ENCODE measurements around the gene THAP11.

THAP11 gene

GRCh38 chr16:67841816-67842508, at the start of gene THAP11:
Gene THAP11 (plus strand): TSS chr16:67842320. CDS start chr16:67842555, 235 bp downstream.
- Histone ChIP-seq H3K4me3 (ENCODE audit: severe bottlenecking) (peak within 1 kb of the TSS; percentile 99), H3K36me3 (ENCODE audit: low read depth) (peaks cover 9% of the 10 kb centered on the region), H3K27ac (ENCODE audit: poor library complexity, severe bottlenecking) (peak within 1 kb of the TSS; percentile 74), H3K27me3 (ENCODE audit: insufficient read depth, poor library complexity, severe bottlenecking) (no peaks in the 10 kb centered on the region), H3K9me3 (ENCODE audit: severe bottlenecking) (no peaks in the 10 kb centered on the region), H3K4me1 (ENCODE audit: insufficient read depth, poor library complexity, severe bottlenecking) (peaks cover 11% of the 10 kb centered on the region)
- peak; percentile 46 for ATAC-seq (ENCODE audit: low read depth)
- TF ChIP-seq CTCF (IDR thresholded peaks at IDR 0.05; ENCODE audit: poor library complexity, severe bottlenecking): peak; percentile 91
- DNase-seq (ENCODE audit: low spot score): peak; percentile 93

- Histone ChIP-seq H3K4me1 (ENCODE audit: insufficient read depth, poor library complexity, severe bottlenecking) (no peaks in the 10 kb centered on the region), H3K27me3 (ENCODE audit: insufficient read depth, poor library complexity, severe bottlenecking) (no peaks in the 10 kb centered on the region), H3K9me3 (ENCODE audit: severe bottlenecking) (no peaks in the 10 kb centered on the region), H3K36me3 (ENCODE audit: low read depth) (peaks cover 7% of the 10 kb centered on the region), H3K27ac (ENCODE audit: poor library complexity, severe bottlenecking) (no peak overlapping the region), H3K4me3 (ENCODE audit: severe bottlenecking) (no peak overlapping the region)
- ATAC-seq (ENCODE audit: low read depth) (no peak), DNase-seq (ENCODE audit: low spot score) (no peak)
- no peak for TF ChIP-seq CTCF (IDR thresholded peaks at IDR 0.05; ENCODE audit: poor library complexity, severe bottlenecking)
Observed at GRCh38 chr16:67796099-67796718, 45.9 kb upstream of the THAP11 start.

DNA sequence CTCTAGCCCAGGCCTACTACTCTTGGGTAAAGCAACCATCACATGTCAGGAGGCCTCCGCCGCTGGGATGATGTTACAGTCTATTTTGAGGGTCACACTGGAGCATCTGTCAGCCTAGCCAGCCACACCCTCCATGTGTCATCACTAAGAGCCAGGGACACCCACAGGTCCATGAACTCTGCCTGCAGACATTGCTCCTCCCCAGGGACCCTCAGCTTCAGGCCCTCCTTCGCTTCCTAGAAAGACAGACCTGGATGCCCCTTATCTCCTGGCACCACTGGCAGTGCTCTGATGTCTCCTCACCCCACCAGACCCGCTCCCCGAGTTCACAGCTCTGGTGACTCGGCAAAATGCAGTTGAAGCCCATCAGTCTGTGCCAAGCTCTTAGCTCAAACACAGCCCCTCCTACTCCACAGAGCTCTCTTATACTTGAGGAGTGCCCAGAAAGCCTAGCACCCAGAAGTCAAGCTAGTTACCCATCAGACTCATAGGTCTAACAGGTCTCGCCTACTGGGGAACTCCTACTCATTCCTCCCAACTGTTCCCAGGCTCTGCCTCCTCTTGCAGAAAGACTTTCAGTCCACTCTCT, 41.7 kb upstream of the THAP11 start:
- Histone ChIP-seq H3K9me3 (ENCODE audit: severe bottlenecking) (no peaks in the 10 kb centered on the region), H3K27me3 (ENCODE audit: insufficient read depth, poor library complexity, severe bottlenecking) (no peaks in the 10 kb centered on the region), H3K36me3 (ENCODE audit: low read depth) (peaks cover 32% of the 10 kb centered on the region), H3K4me3 (ENCODE audit: severe bottlenecking) (no peak overlapping the region), H3K27ac (ENCODE audit: poor library complexity, severe bottlenecking) (no peak overlapping the region), H3K4me1 (ENCODE audit: insufficient read depth, poor library complexity, severe bottlenecking) (no peaks in the 10 kb centered on the region)
- no peak for DNase-seq (ENCODE audit: low spot score)
- no peak for TF ChIP-seq CTCF (IDR thresholded peaks at IDR 0.05; ENCODE audit: poor library complexity, severe bottlenecking)
- ATAC-seq (ENCODE audit: low read depth): no peak

DNA sequence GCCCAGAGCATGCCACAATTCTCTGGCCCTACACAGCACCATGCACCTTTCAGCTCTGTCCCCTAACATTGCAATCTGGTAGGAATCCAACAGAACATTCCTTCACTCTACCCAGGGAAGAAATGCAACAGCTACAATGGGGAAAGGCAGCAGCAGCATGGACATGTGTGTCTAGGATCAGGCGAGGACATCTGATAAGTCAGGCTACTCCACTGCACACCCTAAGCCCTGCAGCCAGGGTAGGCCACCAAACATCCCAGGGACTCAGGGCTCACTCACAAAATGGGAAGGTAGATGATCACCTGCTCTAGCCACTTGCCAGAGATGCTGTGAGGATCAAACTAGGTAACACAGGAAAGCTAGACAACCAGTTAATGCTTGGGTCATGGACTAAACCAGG, 40.9 kb upstream of the THAP11 start:
- DNase-seq (ENCODE audit: low spot score) (no peak), ATAC-seq (ENCODE audit: low read depth) (no peak)
- H3K27ac ChIP-seq (ENCODE audit: poor library complexity, severe bottlenecking): no peak overlapping the region
- H3K4me1 ChIP-seq (ENCODE audit: insufficient read depth, poor library complexity, severe bottlenecking): no peaks in the 10 kb centered on the region
- peaks cover 32% of the 10 kb centered on the region for H3K36me3 ChIP-seq (ENCODE audit: low read depth)
- TF ChIP-seq CTCF (IDR thresholded peaks at IDR 0.05; ENCODE audit: poor library complexity, severe bottlenecking): no peak
- H3K9me3 ChIP-seq (ENCODE audit: severe bottlenecking): no peaks in the 10 kb centered on the region
- H3K27me3 ChIP-seq (ENCODE audit: insufficient read depth, poor library complexity, severe bottlenecking): no peaks in the 10 kb centered on the region
- H3K4me3 ChIP-seq (ENCODE audit: severe bottlenecking): no peak overlapping the region
